Measurements from ENCODE around the gene KANSL1.
A peak's percentile ranks its signal among the peaks of the same experiment; 100 is the strongest.
"Not testable (repeated sequence)": the region's sequence is repeated elsewhere in the genome, so short reads cannot be mapped to it uniquely, and the experiment has no call there.

KANSL1 gene

GRCh38 chr17:46120078-46120477, 73.2 kb downstream of the KANSL1 start:
- TF ChIP-seq CTCF (IDR thresholded peaks at IDR 0.05): no peak

GRCh38 chr17:46118964-46119363, 74.3 kb downstream of the KANSL1 start:
- DNase-seq (ENCODE audit: low spot score): no peak
- no peak for TF ChIP-seq CTCF (IDR thresholded peaks at IDR 0.05)
- H3K27ac ChIP-seq: no peak overlapping the region
- no peak overlapping the region for H3K4me3 ChIP-seq

More at GRCh38 chr17:46120078-46120477, 73.2 kb downstream of the KANSL1 start:
- Histone ChIP-seq H3K4me3 (no peak overlapping the region), H3K27ac (no peak overlapping the region)
- DNase-seq (ENCODE audit: low spot score): no peak

- no peak for DNase-seq (ENCODE audit: low spot score)
- no peak for TF ChIP-seq CTCF (IDR thresholded peaks at IDR 0.05)
- Histone ChIP-seq H3K4me3 (no peak overlapping the region), H3K27ac (no peak overlapping the region)
Observed at GRCh38 chr17:46117850-46118696, 75.2 kb downstream of the KANSL1 start.

- TF ChIP-seq CTCF (IDR thresholded peaks at IDR 0.05): no peak
- no peak for DNase-seq (ENCODE audit: low spot score)
- no peak overlapping the region for H3K27ac ChIP-seq
- no peak overlapping the region for H3K4me3 ChIP-seq
Observed at GRCh38 chr17:46117117-46117516, 76.1 kb downstream of the KANSL1 start.

- no peak for DNase-seq (ENCODE audit: low spot score)
- TF ChIP-seq CTCF (IDR thresholded peaks at IDR 0.05): no peak
- no peak overlapping the region for H3K27ac ChIP-seq
- H3K4me3 ChIP-seq: peak overlapping the region; percentile 24
Observed at GRCh38 chr17:46115699-46116098, 77.5 kb downstream of the KANSL1 start.

- not testable (repeated sequence) for H3K27ac ChIP-seq; H3K4me3 ChIP-seq; DNase-seq (ENCODE audit: low spot score)
Observed at GRCh38 chr17:46111236-46111635, 82.0 kb downstream of the KANSL1 start.

- Histone ChIP-seq H3K4me3 (no peak overlapping the region), H3K27ac (no peak overlapping the region)
- DNase-seq (ENCODE audit: low spot score): no peak
- TF ChIP-seq CTCF (IDR thresholded peaks at IDR 0.05): no peak
Observed at GRCh38 chr17:46110219-46110618, 83.0 kb downstream of the KANSL1 start.

Data from coronary artery (tissue), 2 donors.